A549 (cell line): Measurements from ENCODE around the gene TBCEL. TPM values are rescaled to one million over a fixed set of nuclear protein-coding genes. Genes with fewer than 3 reads are reported as not detected.

Source experiments
- ATAC-seq, 2 experiments: fragments of 200-7000 bp in 1 of 2; fragments of >200 bp in 1 of 2; cut with Nextera tagmentation in 1 of 2; cut with Tn5 transposase in 1 of 2; 3 replicates each; pipeline versions ENCODE4 v1.8.0 to v1.9.1; 2018 to 2020; ENCODE audit warnings: mild to moderate bottlenecking in 1 of 2, moderate library complexity in 1 of 2
- CTCF ChIA-PET: fragments of 300-600 bp; sonication (Branson Sonifier 250); formaldehyde crosslinking; extraction: SDS; loops from one replicate; lab custom pipeline; 2021; ENCODE audit warnings: antibody characterized with exemption, inconsistent platforms; lab: Yijun Ruan, JAX
- POLR2A ChIA-PET: fragments of 350-600 bp; formaldehyde crosslinking; extraction: SDS; loops from one replicate; lab custom pipeline; 2021; ENCODE audit warnings: antibody characterized with exemption, inconsistent platforms; lab: Yijun Ruan, JAX
- DNase-seq, 2 experiments: peaks; one replicate each; pipeline versions ENCODE4 v3.0.0 to v3.0.0-alpha.2; 2011 to 2016; ENCODE audit warnings: low read depth in 1 of 2, low spot score in 1 of 2
- FAIRE-seq: peaks from 2 replicates; lab custom pipeline; 2011; peaks lifted over from hg19 to GRCh38; lab: Jason Lieb, UNC
- H3K27ac ChIP-seq, 2 experiments: fragments of >200 bp; sonication (Bioruptor Twin); formaldehyde crosslinking; 3 replicates each; pipeline ENCODE4 v1.5.1; 2016 to 2017
- H3K4me1 ChIP-seq: fragments of >200 bp; sonication (Bioruptor Twin); formaldehyde crosslinking; 3 replicates; pipeline ENCODE4 v1.6.1; 2016
- H3K4me2 ChIP-seq: fragments of >200 bp; sonication (Bioruptor Twin); formaldehyde crosslinking; 3 replicates; pipeline ENCODE4 v1.6.1; 2016
- H3K4me3 ChIP-seq: fragments of >200 bp; sonication (Bioruptor Twin); formaldehyde crosslinking; 3 replicates; pipeline ENCODE4 v1.5.1; 2016
- H3K9me3 ChIP-seq: fragments of >200 bp; sonication (Bioruptor Twin); formaldehyde crosslinking; 3 replicates; pipeline ENCODE4 v1.6.1; 2016
- ATOH8 ChIP-seq: fragments of 250-450 bp; sonication (Bioruptor Pico); IDR thresholded peaks from 2 replicates; pipeline ENCODE4 v1.5.0; 2020; ENCODE audit warnings: low read depth, mild to moderate bottlenecking, moderate library complexity
- EHF ChIP-seq: fragments of 250-450 bp; sonication (Bioruptor Pico); IDR thresholded peaks from 2 replicates; pipeline ENCODE4 v1.5.0; 2020; ENCODE audit warnings: mild to moderate bottlenecking
- EP300 ChIP-seq, 2 experiments: fragments of >200 bp; sonication (Bioruptor Twin); formaldehyde crosslinking; IDR thresholded peaks; 2 replicates in 1 of 2; 3 replicates in 1 of 2; pipeline ENCODE4 v1.6.1; 2016 to 2017
- FOSB ChIP-seq: fragments of 250-450 bp; sonication (Bioruptor Pico); IDR thresholded peaks from 2 replicates; pipeline ENCODE4 v1.5.0; 2020; ENCODE audit warnings: mild to moderate bottlenecking, moderate library complexity
- GATA3 ChIP-seq: IDR thresholded peaks from 2 replicates; pipeline ENCODE4 v1.6.1; 2012; ENCODE audit warnings: borderline replicate concordance
- HES2 ChIP-seq: fragments of >200 bp; sonication (Bioruptor Twin); formaldehyde crosslinking; IDR thresholded peaks from 2 replicates; pipeline ENCODE4 v1.6.1; 2016
- HEYL ChIP-seq: fragments of 250-450 bp; sonication (Bioruptor Pico); IDR thresholded peaks from 2 replicates; pipeline ENCODE4 v1.8.0; 2021; ENCODE audit warnings: mild to moderate bottlenecking, moderate library complexity
- JUN ChIP-seq, 2 experiments: fragments of >200 bp; sonication (Bioruptor Twin); formaldehyde crosslinking; IDR thresholded peaks; 2 replicates in 1 of 2; 3 replicates in 1 of 2; pipeline ENCODE4 v1.6.1; 2016 to 2017
- MYC ChIP-seq: IDR thresholded peaks from 2 replicates; pipeline ENCODE4 v1.6.1; 2012; ENCODE audit warnings: mild to moderate bottlenecking, inconsistent platforms, low read length, improper control_type of control experiment, borderline replicate concordance
- NPAS2 ChIP-seq: fragments of 250-450 bp; sonication (Bioruptor Pico); IDR thresholded peaks from 2 replicates; pipeline ENCODE4 v1.8.0; 2022; ENCODE audit warnings: mild to moderate bottlenecking, moderate library complexity, borderline replicate concordance
- PBX3 ChIP-seq: IDR thresholded peaks from 2 replicates; pipeline ENCODE4 v1.6.1; 2012
- PHF8 ChIP-seq: fragments of 200-600 bp; sonication (generic); IDR thresholded peaks from 2 replicates; pipeline ENCODE4 v1.6.1; 2016; ENCODE audit warnings: low read depth, mild to moderate bottlenecking, antibody characterized with exemption, moderate library complexity, borderline replicate concordance
- SMC3 ChIP-seq: fragments of >200 bp; sonication (Bioruptor Twin); formaldehyde crosslinking; IDR thresholded peaks from 3 replicates; pipeline ENCODE4 v1.6.1; 2018; ENCODE audit warnings: inconsistent platforms
- TFCP2L1 ChIP-seq: fragments of 250-450 bp; sonication (Bioruptor Pico); IDR thresholded peaks from 2 replicates; pipeline ENCODE4 v1.5.0; 2021; ENCODE audit warnings: mild to moderate bottlenecking
- TP53 ChIP-seq: fragments of 250-450 bp; sonication (Bioruptor Pico); IDR thresholded peaks from 2 replicates; pipeline ENCODE4 v1.5.0; 2021; ENCODE audit warnings: mild to moderate bottlenecking, moderate library complexity
- ZFP36 ChIP-seq: fragments of 450-650 bp; IDR thresholded peaks from 2 replicates; pipeline ENCODE4 v1.6.1; 2014; ENCODE audit warnings: borderline replicate concordance; ENCODE audit not compliant: partially characterized antibody
- ZNF302 ChIP-seq: fragments of 250-450 bp; sonication (Bioruptor Pico); IDR thresholded peaks from 2 replicates; pipeline ENCODE4 v1.9.0; 2021; ENCODE audit warnings: inconsistent platforms, mild to moderate bottlenecking, moderate library complexity
- WGBS: methylation state at CpG from one replicate; pipeline ENCODE4 v1.1.6; 2017; ENCODE audit errors: missing lambda C conversion rate; 5-methylcytosine and 5-hydroxymethylcytosine counted together
- polyA plus RNA-seq, 4 experiments: library from polyadenylated mRNA; depleted of rRNA in 3 of 4; stranded (reverse); fragments of >200 nt; fragmentation: RNase III in 1 of 4; extraction: RNeasy Plus Mini Kit Qiagen cat#74134 plus additional on column Dnase treatment in 1 of 4; gene quantifications; 2 replicates in 3 of 4; 3 replicates in 1 of 4; pipeline ENCODE4 v1.2.3, GENCODE V29; 2011 to 2017

Gene TBCEL
- polyA plus RNA-seq, 2 of the 4 experiments (the other 2 are of a cell fraction): 5.9 to 11.9 TPM

GRCh38 chr11:121067962-121068647 is 44.2 kb downstream of the TBCEL start:
- H3K4me1 ChIP-seq: peaks cover 16% of the 10 kb centered on the region
- H3K27ac ChIP-seq: peak overlapping the region in 1 of 2 experiments; percentile 31; a peak in 1 of 6 replicates
- FAIRE-seq (no peak), DNase-seq (no peak)
- CTCF ChIA-PET: interaction anchor here (2.1 kb wide), 1 partner anchor 126 kb away, joined by 9 read pairs; no protein-coding TSS in a partner anchor
- TF ChIP-seq TFCP2L1 (CRISPR knock-in tag): no peak
- TF ChIP-seq EHF (CRISPR knock-in tag): no peak
- no peak for TF ChIP-seq FOSB
- TF ChIP-seq NPAS2 (CRISPR knock-in tag): no peak
- no peak for TF ChIP-seq MYC
- no peak for TF ChIP-seq PHF8
- TF ChIP-seq EP300 (IDR thresholded peaks at IDR 0.05): no peak
- TF ChIP-seq, all 56 proteins: peak for 0
- no peak for ATAC-seq
- WGBS: 92% methylated on average over 6 of the region's 6 CpGs
- Histone ChIP-seq H3K9me3 (no peaks in the 10 kb centered on the region), H3K4me3 (no peak overlapping the region), H3K4me2 (peak overlapping the region; percentile 43)
- POLR2A ChIA-PET: no interaction called here

GRCh38 chr11:121068787-121069186 is 44.9 kb downstream of the TBCEL start:
- Histone ChIP-seq H3K4me1 (peaks cover 16% of the 10 kb centered on the region), H3K4me3 (no peak overlapping the region), H3K4me2 (no peak overlapping the region), H3K9me3 (no peaks in the 10 kb centered on the region), H3K27ac (no peak overlapping the region)
- FAIRE-seq (no peak), ATAC-seq (no peak), DNase-seq (no peak)
- WGBS: 93% methylated on average over 6 of the region's 6 CpGs
- ChIA-PET CTCF (no interaction called here), POLR2A (no interaction called here)
- TF ChIP-seq MYC: no peak

- no peak for DNase-seq
- Histone ChIP-seq H3K27ac (no peak overlapping the region), H3K4me1 (peaks cover 16% of the 10 kb centered on the region), H3K9me3 (no peaks in the 10 kb centered on the region), H3K4me2 (no peak overlapping the region), H3K4me3 (no peak overlapping the region)
- CTCF ChIA-PET: no interaction called here
- POLR2A ChIA-PET: no interaction called here
- no peak for ATAC-seq
- FAIRE-seq: no peak
- TF ChIP-seq TP53 (CRISPR knock-in tag): no peak
- no peak for TF ChIP-seq ZFP36
- TF ChIP-seq GATA3: no peak
- no peak for TF ChIP-seq JUN (IDR thresholded peaks at IDR 0.05)
- TF ChIP-seq ATOH8 (CRISPR knock-in tag): no peak
- no peak for TF ChIP-seq ZNF302 (CRISPR knock-in tag)
- no peak for TF ChIP-seq HEYL (CRISPR knock-in tag)
- no peak for TF ChIP-seq PBX3
- TF ChIP-seq SMC3: no peak
- no peak for TF ChIP-seq HES2
- WGBS: 93% methylated on average over 2 of the region's 2 CpGs
These were observed 47.3 kb downstream of the TBCEL start for GRCh38 chr11:121070951-121071845.
